ENCODE results near the gene TMEM41B.

DNA sequence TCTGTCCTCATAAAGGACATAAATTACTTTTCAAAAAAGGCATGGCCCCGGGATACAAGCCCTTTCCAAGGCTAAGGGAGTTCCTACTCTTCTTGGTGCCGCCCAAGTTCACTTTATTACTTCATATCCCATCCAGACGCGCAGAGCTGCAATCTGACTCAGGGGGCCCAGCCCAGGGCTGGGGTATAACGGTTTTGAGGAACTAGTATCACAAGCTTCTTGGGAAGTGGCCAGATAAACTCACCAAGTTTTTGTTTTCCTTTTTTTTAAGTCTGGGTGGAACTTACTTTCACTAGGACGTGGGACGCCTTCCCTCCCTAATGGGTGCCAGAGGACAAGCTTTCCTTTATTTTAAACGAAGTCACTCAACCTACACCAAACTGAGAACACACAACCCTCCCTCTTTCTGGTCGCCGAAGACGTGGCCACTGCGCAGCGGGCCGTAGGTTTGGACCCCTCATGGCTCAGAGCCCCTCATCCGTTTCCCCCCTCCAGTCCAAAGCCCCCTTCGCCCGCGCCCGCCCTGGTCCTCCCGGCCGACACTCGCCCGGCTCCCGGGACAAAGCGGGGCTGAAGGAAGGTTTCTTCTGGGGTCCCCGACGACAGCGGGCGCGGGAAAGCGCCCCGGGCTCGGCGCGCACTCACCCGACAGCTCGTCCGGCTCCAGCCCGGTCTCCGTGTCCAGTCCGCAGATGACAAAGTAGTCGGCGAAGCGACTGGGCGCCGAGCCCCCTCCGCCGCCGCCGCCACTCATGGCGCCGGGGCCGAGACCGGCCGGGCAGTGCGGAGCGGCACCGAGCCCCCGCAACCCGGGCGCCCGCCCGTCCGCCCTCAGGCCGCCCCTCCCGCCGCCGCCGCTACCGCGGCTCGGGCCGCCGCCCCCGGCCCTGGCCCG is 49.8 kb downstream of the TMEM41B start:
- TF ChIP-seq, protein P1, sequence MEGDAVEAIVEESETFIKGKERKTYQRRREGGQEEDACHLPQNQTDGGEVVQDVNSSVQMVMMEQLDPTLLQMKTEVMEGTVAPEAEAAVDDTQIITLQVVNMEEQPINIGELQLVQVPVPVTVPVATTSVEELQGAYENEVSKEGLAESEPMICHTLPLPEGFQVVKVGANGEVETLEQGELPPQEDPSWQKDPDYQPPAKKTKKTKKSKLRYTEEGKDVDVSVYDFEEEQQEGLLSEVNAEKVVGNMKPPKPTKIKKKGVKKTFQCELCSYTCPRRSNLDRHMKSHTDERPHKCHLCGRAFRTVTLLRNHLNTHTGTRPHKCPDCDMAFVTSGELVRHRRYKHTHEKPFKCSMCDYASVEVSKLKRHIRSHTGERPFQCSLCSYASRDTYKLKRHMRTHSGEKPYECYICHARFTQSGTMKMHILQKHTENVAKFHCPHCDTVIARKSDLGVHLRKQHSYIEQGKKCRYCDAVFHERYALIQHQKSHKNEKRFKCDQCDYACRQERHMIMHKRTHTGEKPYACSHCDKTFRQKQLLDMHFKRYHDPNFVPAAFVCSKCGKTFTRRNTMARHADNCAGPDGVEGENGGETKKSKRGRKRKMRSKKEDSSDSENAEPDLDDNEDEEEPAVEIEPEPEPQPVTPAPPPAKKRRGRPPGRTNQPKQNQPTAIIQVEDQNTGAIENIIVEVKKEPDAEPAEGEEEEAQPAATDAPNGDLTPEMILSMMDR (IDR thresholded peaks at IDR 0.05): no peak
- no peak for TF ChIP-seq POLR2A (IDR thresholded peaks at IDR 0.05)
